Spleen (tissue), 11 donors: ENCODE measurements around the gene MTSS2. TPM values are rescaled to one million over a fixed set of nuclear protein-coding genes. Genes with fewer than 3 reads are reported as not detected.

ENCODE experiments used
- DNase-seq: peaks from one replicate; pipeline ENCODE4 v3.0.0-alpha.2; 2020
- H3K27ac ChIP-seq, 8 donors: fragments of 200-600 bp; sonication (generic) in 7 of 8; 1 replicate in 4 of 8; 2 replicates in 4 of 8; pipeline versions ENCODE4 v1.5.0 to v1.8.0; 2016 to 2021; ENCODE audit warnings: inconsistent platforms in 4 of 8, mild to moderate bottlenecking in 4 of 8, moderate library complexity in 1 of 8
- H3K27me3 ChIP-seq, 7 donors: fragments of 200-600 bp; sonication (generic) in 6 of 7; replicated peaks in 1 of 7; 1 replicate in 4 of 7; 2 replicates in 3 of 7; pipeline versions ENCODE4 v1.5.0 to v1.8.0; 2016 to 2021; ENCODE audit warnings: inconsistent platforms in 3 of 7, mild to moderate bottlenecking in 1 of 7
- H3K36me3 ChIP-seq, 6 donors: fragments of 200-600 bp; sonication (generic) in 5 of 6; 1 replicate in 4 of 6; 2 replicates in 2 of 6; pipeline versions ENCODE4 v1.5.0 to v1.8.0; 2016 to 2021; ENCODE audit warnings: inconsistent platforms in 2 of 6
- H3K4me1 ChIP-seq, 6 donors: fragments of 200-600 bp; sonication (generic) in 5 of 6; 1 replicate in 3 of 6; 2 replicates in 3 of 6; pipeline versions ENCODE4 v1.5.0 to v1.8.0; 2016 to 2021; ENCODE audit warnings: inconsistent platforms in 3 of 6
- H3K4me3 ChIP-seq, 8 donors: fragments of 200-600 bp; sonication (generic) in 7 of 8; 1 replicate in 4 of 8; 2 replicates in 4 of 8; pipeline versions ENCODE4 v1.5.0 to v1.8.0; 2016 to 2021; ENCODE audit warnings: inconsistent platforms in 4 of 8, mild to moderate bottlenecking in 4 of 8, moderate library complexity in 2 of 8
- H3K9me3 ChIP-seq, 8 donors: fragments of 200-600 bp; sonication (generic) in 7 of 8; 1 replicate in 4 of 8; 2 replicates in 4 of 8; pipeline versions ENCODE4 v1.5.0 to v1.8.0; 2016 to 2021; ENCODE audit warnings: inconsistent platforms in 4 of 8
- CTCF ChIP-seq, 11 experiments: fragments of 200-600 bp in 7 of 11; fragments of 450-650 bp in 4 of 11; sonication (generic) in 4 of 11; IDR thresholded peaks in 8 of 11; conservative IDR thresholded peaks in 3 of 11; 1 replicate in 7 of 11; 2 replicates in 4 of 11; pipeline versions ENCODE4 v1.4.0 to v1.8.0; 2016 to 2021; ENCODE audit warnings: antibody characterized with exemption in 11 of 11, inconsistent platforms in 4 of 11, mild to moderate bottlenecking in 1 of 11
- POLR2A ChIP-seq, 3 donors: fragments of 450-650 bp; IDR thresholded peaks; one replicate each; pipeline ENCODE4 v1.5.1; 2017; ENCODE audit warnings: antibody characterized with exemption in 3 of 3, mild to moderate bottlenecking in 1 of 3
- POLR2AphosphoS5 ChIP-seq, 3 donors: sonication (generic); formaldehyde crosslinking; IDR thresholded peaks; one replicate each; pipeline ENCODE4 v1.5.1; 2017; ENCODE audit warnings: antibody characterized with exemption in 3 of 3
- WGBS, 5 donors: extraction: QIAGEN DNeasy Blood & Tissue Kit in 3 of 5; methylation state at CpG; one replicate each; pipeline versions ENCODE4 v1.1.5 to v1.1.7; 2013 to 2018; 5-methylcytosine and 5-hydroxymethylcytosine counted together
- intact Hi-C: fragments of 100-400 bp; cut with DNase I; formaldehyde crosslinking; loops from one replicate; pipeline ENCODE4 v1.15.0; 2023; ENCODE audit warnings: low total_unique reads
- polyA plus RNA-seq, 3 donors: library from polyadenylated mRNA; stranded (reverse); fragments of 200-250 nt; gene quantifications; one replicate each; pipeline ENCODE4 v1.2.1, GENCODE V29; 2013
- total RNA-seq, 7 donors: library from RNA; depleted of rRNA in 3 of 7; stranded (reverse); fragments of >200 nt in 3 of 7; fragmentation: NEBNext Ultra II Directional in 4 of 7; extraction: Animal tissue kit (Norgen Biotek cat#: 25700) in 4 of 7; gene quantifications; one replicate each; pipeline versions ENCODE4 v1.1.0 to v1.2.1, GENCODE V29; 2016 to 2021
- donor health status: healthy with polysubstance abuse.
- donor health status: DM: no; HTN: no; CAD: no; lungs with moderate emphysema.
- donor health status: DM: no; HTN: no; CAD: no.
- donor health status: Bipolar disorder and iron deficiency.
- donor health status: healthy.
- donor health status: DM: no; HTN: no; CAD: no.
- donor health status: DM: yes; HTN: yes; CAD: no.

Gene MTSS2
- total and polyA plus RNA-seq, 10 donors, result 9.0 to 116 (median 94.1) TPM

DNA sequence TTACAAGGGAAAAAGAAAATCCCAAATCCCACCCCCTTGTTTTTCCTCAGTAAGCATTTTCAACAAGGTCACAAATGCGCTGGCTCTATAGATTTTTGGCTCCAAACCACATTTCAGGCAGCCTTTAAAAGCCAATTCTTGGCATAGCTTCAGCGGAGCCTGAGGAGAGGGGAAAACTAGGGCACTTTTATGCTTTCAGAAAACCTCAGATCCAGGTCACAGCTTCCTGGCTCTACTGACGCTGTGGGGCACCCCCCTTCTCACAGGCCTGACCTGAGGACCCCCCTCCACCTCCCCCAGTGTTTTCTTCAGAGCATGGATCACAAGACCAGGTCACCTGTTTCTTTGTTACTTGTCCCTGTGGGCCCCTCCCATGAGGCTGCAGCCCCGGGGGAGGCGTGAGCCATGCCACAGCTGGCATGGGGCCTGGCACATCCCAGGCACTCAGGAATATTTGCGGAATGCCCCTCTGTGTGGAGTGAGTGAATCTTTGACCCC lies 30.1 kb upstream of the MTSS2 start:
- no peaks in the 10 kb centered on the region for H3K9me3 ChIP-seq
- no peaks in the 10 kb centered on the region for H3K27me3 ChIP-seq
- no peak for DNase-seq
- H3K27ac ChIP-seq, result peak overlapping the region in 7 of 8 donors; percentile 63 to 77 (median 76)
- peaks cover 0 to 78% (median 11%) of the 10 kb centered on the region in 6 donors for H3K36me3 ChIP-seq
- peaks cover 13 to 66% (median 46%) of the 10 kb centered on the region in 6 donors for H3K4me1 ChIP-seq
- 55 to 72% (median 60%) methylated on average over 6 of the region's 6 CpGs for WGBS, 5 donors
- intact Hi-C loops, result no loop called here
- TF ChIP-seq CTCF (IDR thresholded peaks at IDR 0.05 in 8 of 11, conservative IDR thresholded peaks at IDR 0.05 in 3 of 11) (no peak), POLR2AphosphoS5 (IDR thresholded peaks at IDR 0.05) (peak in 1 of 3 donors; percentile 55), POLR2A (IDR thresholded peaks at IDR 0.05) (no peak)
- H3K4me3 ChIP-seq, result no peak overlapping the region

DNA sequence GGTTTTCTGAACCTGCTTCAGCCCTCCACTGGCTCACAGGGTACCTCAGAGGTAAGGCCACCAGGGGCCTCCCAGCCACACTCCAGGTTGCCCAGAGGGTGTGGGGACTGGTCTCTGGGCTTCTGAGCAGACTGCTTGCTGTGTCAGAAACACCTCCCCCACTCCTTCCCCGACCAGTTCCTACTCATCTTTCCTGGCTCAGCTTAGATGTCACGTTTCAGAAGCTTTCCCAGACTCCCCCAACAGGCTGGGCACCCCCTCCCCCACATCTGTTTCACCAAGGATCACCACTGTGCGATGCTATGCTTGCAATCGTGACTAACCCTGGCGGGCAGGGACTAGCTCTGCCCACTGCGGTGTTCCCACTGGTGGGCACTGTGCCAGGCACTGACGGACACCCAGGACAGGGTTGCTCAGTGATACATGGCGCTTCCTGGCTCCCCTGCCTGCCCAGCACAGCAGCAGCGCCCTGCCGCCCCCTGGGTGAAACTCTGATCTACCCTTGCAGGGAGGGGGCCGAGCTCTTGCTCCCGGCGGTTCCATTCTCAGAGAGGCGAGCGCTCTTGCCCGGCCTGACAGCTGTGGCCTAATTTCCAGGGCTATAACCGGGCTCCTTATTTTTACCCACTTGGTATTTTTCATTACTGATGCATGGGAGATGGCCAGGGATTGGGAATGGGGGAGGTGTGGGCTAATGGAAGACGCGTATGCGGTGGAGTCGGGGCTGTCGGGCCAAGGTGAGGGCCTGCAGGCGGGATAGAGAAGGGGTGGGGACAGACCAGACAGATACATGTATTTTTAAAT lies 29.4 kb upstream of the MTSS2 start:
- peaks cover 0 to 78% (median 5%) of the 10 kb centered on the region in 6 donors for H3K36me3 ChIP-seq
- H3K27ac ChIP-seq, result peak overlapping the region in 7 of 8 donors; percentile 63 to 77 (median 76)
- TF ChIP-seq CTCF (IDR thresholded peaks at IDR 0.05 in 8 of 11, conservative IDR thresholded peaks at IDR 0.05 in 3 of 11) (no peak), POLR2AphosphoS5 (IDR thresholded peaks at IDR 0.05) (peak; percentile 31 to 71 (median 31)), POLR2A (IDR thresholded peaks at IDR 0.05) (no peak)
- H3K4me1 ChIP-seq, result peaks cover 15 to 72% (median 52%) of the 10 kb centered on the region in 6 donors
- no peak for DNase-seq
- 60 to 64% (median 60%) methylated on average over 20 to 23 of the region's 23 CpGs for WGBS, 5 donors
- no peaks in the 10 kb centered on the region for H3K27me3 ChIP-seq
- intact Hi-C loops, result no loop called here
- no peak overlapping the region for H3K4me3 ChIP-seq
- no peaks in the 10 kb centered on the region for H3K9me3 ChIP-seq

DNA sequence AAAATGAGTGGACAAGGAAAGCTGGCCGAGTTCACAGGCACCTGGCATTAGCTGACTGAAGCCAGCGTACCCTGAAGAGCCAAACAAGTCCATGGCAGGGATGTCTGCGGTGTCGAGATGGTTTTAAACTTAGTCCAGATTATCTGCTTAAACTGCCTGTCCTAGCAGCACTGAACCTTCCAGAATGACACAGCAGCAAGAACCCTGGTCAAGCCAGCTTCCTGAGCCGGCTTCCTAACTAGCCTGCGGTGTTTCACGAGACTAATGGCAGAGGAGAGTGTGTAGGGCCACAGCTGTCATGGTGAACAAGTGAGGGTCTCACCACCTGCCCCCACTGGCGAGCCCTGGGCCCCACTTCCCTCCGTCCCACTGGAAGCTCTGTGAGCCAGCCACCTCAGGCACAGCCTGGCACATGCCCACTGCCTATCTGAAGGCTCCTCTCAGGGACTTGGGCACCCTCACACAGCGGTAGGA lies 28.8 kb upstream of the MTSS2 start:
- TF ChIP-seq CTCF (IDR thresholded peaks at IDR 0.05 in 8 of 11, conservative IDR thresholded peaks at IDR 0.05 in 3 of 11) (no peak), POLR2A (IDR thresholded peaks at IDR 0.05) (no peak), POLR2AphosphoS5 (IDR thresholded peaks at IDR 0.05) (no peak)
- Histone ChIP-seq H3K36me3 (peaks cover 0 to 78% (median 1%) of the 10 kb centered on the region in 6 donors), H3K4me3 (no peak overlapping the region), H3K27ac (peak overlapping the region in 7 of 8 donors; percentile 36 to 77 (median 76)), H3K9me3 (no peaks in the 10 kb centered on the region), H3K4me1 (peaks cover 19 to 79% (median 57%) of the 10 kb centered on the region in 6 donors), H3K27me3 (no peaks in the 10 kb centered on the region)
- no peak for DNase-seq
- intact Hi-C loops, result no loop called here
- 47 to 81% (median 74%) methylated on average over 4 to 10 of the region's 10 CpGs for WGBS, 5 donors

- TF ChIP-seq CTCF (IDR thresholded peaks at IDR 0.05 in 8 of 11, conservative IDR thresholded peaks at IDR 0.05 in 3 of 11) (no peak), POLR2A (IDR thresholded peaks at IDR 0.05) (no peak), POLR2AphosphoS5 (IDR thresholded peaks at IDR 0.05) (no peak)
- peak overlapping the region in 3 of 8 donors; percentile 72 to 77 (median 76) for H3K27ac ChIP-seq
- no peak for DNase-seq
These were observed 28.0 kb upstream of the MTSS2 start for GRCh38 chr16:70713824-70714223.

More at GRCh38 chr16:70713824-70714223, 28.0 kb upstream of the MTSS2 start:
- Histone ChIP-seq H3K4me1 (peaks cover 19 to 87% (median 65%) of the 10 kb centered on the region in 6 donors), H3K36me3 (peaks cover 0 to 78% (median 2%) of the 10 kb centered on the region in 6 donors), H3K27me3 (no peaks in the 10 kb centered on the region), H3K9me3 (no peaks in the 10 kb centered on the region), H3K4me3 (no peak overlapping the region)
- WGBS, 5 donors, result 88 to 91% (median 89%) methylated on average over 9 to 10 of the region's 10 CpGs
- intact Hi-C loops, result no loop called here
